CD4-positive, alpha-beta T cell (primary cell): ENCODE data around the gene LRP8. TPM values are rescaled to one million over a fixed set of nuclear protein-coding genes. Genes with fewer than 3 reads are reported as not detected.

Experiments
- ATAC-seq: fragments of 200-7000 bp; cut with Tn5 transposase; one replicate; pipeline ENCODE4 v1.10.0; 2022; ENCODE audit warnings: mild to moderate bottlenecking; ENCODE audit not compliant: poor library complexity
- CTCF ChIA-PET: fragments of 350-600 bp; sonication (Branson Sonifier 250); formaldehyde crosslinking; loops from one replicate; lab custom pipeline; 2021; ENCODE audit warnings: antibody characterized with exemption, inconsistent platforms; lab: Charles Lee
- POLR2A ChIA-PET: fragments of 350-600 bp; sonication (Branson Sonifier 250); formaldehyde crosslinking; loops from one replicate; lab custom pipeline; 2021; ENCODE audit warnings: antibody characterized with exemption, inconsistent platforms; lab: Charles Lee
- DNase-seq, 14 experiments: peaks; one replicate each; pipeline ENCODE4 v3.0.0-alpha.2; 2013 to 2020; ENCODE audit warnings: mixed read lengths in 2 of 14
- H3K27ac ChIP-seq, 2 donors: one replicate each; pipeline versions ENCODE4 v1.5.1 to v1.7.0; 2013; ENCODE audit warnings: low read length in 2 of 2, low read depth in 1 of 2, mild to moderate bottlenecking in 1 of 2
- H3K27me3 ChIP-seq, 2 experiments: 1 replicate in 1 of 2; 2 replicates in 1 of 2; pipeline versions ENCODE4 v1.6.1 to v1.7.0; 2013; ENCODE audit warnings: low read length in 2 of 2, control low read depth in 1 of 2, mild to moderate bottlenecking in 1 of 2, moderate library complexity in 1 of 2; ENCODE audit not compliant: insufficient read depth in 2 of 2, control insufficient read depth in 1 of 2
- H3K36me3 ChIP-seq: one replicate; pipeline ENCODE4 v1.6.1; 2013; ENCODE audit warnings: low read length, control low read depth; ENCODE audit not compliant: insufficient read depth
- H3K4me1 ChIP-seq: one replicate; pipeline ENCODE4 v1.6.1; 2013; ENCODE audit warnings: low read length, control low read depth; ENCODE audit not compliant: insufficient read depth
- H3K4me3 ChIP-seq: one replicate; pipeline ENCODE4 v1.5.1; 2013; ENCODE audit warnings: mild to moderate bottlenecking, low read length, moderate library complexity
- H3K9me3 ChIP-seq, 2 experiments: 1 replicate in 1 of 2; 2 replicates in 1 of 2; pipeline versions ENCODE4 v1.6.1 to v1.7.0; 2013; ENCODE audit warnings: low read length in 2 of 2, mild to moderate bottlenecking in 2 of 2, control low read depth in 1 of 2, moderate library complexity in 1 of 2; ENCODE audit not compliant: control insufficient read depth in 1 of 2, insufficient read depth in 1 of 2
- H3K27ac Mint-ChIP-seq: one replicate; pipeline ENCODE4 v1.8.0; 2020; ENCODE audit warnings: mixed read lengths
- H3K27me3 Mint-ChIP-seq: one replicate; pipeline ENCODE4 v1.8.0; 2021; ENCODE audit warnings: mixed read lengths
- H3K36me3 Mint-ChIP-seq: one replicate; pipeline ENCODE4 v1.8.0; 2021; ENCODE audit warnings: low read depth, mixed read lengths
- H3K4me1 Mint-ChIP-seq: one replicate; pipeline ENCODE4 v1.8.0; 2021; ENCODE audit warnings: low read depth, mixed read lengths
- H3K4me3 Mint-ChIP-seq: one replicate; pipeline ENCODE4 v1.8.0; 2020; ENCODE audit warnings: mild to moderate bottlenecking, mixed read lengths
- H3K9me3 Mint-ChIP-seq: one replicate; pipeline ENCODE4 v1.8.0; 2020; ENCODE audit warnings: mixed read lengths
- CTCF ChIP-seq: fragments of 200-600 bp; IDR thresholded peaks from one replicate; pipeline ENCODE4 v1.8.0; 2022; ENCODE audit warnings: antibody characterized with exemption, mild to moderate bottlenecking
- intact Hi-C, 2 experiments: fragments of 100-400 bp; cut with DNase I in 1 of 2; cut with micrococcal nuclease in 1 of 2; formaldehyde crosslinking; loops; one replicate each; pipeline versions ENCODE4 v1.15.1 to v1.9.0; 2023 to 2025; cut with DNase I, micrococcal nuclease
- total RNA-seq, 174 experiments: library from RNA in 2 of 174; stranded (reverse) in 2 of 174; gene quantifications; one replicate each; pipeline ENCODE4 v1.2.3 and lab custom pipeline; 2021 to 2026

The LRP8 gene
- total RNA-seq, 2 experiments from 2014 or later = 8.1 to 11.5 TPM

- Histone ChIP-seq H3K27ac (peak overlapping the region; percentile 29 to 66), H3K9me3 (no peaks in the 10 kb centered on the region), H3K27me3 (no peaks in the 10 kb centered on the region), H3K4me3 (peak overlapping the region; percentile 54), H3K4me1 (peaks cover 24% of the 10 kb centered on the region), H3K36me3 (no peaks in the 10 kb centered on the region)
- Mint-ChIP-seq H3K4me3 (peak overlapping the region; percentile 90), H3K27ac (peak overlapping the region; percentile 84), H3K9me3 (no peaks in the 10 kb centered on the region), H3K36me3 (no peaks in the 10 kb centered on the region), H3K27me3 (no peaks in the 10 kb centered on the region), H3K4me1 (peaks cover 48% of the 10 kb centered on the region)
- ChIA-PET POLR2A (interaction anchor here (0.7 to 2.1 kb wide), 5 partner anchors 10 to 130 kb away, joined by 3 to 14 read pairs (median 4); no protein-coding TSS in a partner anchor), CTCF (interaction anchor here (0.9 kb wide), 1 partner anchor 25 kb away, joined by 3 read pairs; no protein-coding TSS in a partner anchor)
- peak in 1 of 14 experiments; percentile 32 for DNase-seq
- no peak for TF ChIP-seq CTCF
- intact Hi-C loops = loop anchor here (1.0 to 2.0 kb wide), 2 partner anchors 36 to 42 kb away; no protein-coding TSS in a partner anchor
- no peak for ATAC-seq
These were observed 40.6 kb upstream of the LRP8 start for GRCh38 chr1:53368314-53369033.

DNA sequence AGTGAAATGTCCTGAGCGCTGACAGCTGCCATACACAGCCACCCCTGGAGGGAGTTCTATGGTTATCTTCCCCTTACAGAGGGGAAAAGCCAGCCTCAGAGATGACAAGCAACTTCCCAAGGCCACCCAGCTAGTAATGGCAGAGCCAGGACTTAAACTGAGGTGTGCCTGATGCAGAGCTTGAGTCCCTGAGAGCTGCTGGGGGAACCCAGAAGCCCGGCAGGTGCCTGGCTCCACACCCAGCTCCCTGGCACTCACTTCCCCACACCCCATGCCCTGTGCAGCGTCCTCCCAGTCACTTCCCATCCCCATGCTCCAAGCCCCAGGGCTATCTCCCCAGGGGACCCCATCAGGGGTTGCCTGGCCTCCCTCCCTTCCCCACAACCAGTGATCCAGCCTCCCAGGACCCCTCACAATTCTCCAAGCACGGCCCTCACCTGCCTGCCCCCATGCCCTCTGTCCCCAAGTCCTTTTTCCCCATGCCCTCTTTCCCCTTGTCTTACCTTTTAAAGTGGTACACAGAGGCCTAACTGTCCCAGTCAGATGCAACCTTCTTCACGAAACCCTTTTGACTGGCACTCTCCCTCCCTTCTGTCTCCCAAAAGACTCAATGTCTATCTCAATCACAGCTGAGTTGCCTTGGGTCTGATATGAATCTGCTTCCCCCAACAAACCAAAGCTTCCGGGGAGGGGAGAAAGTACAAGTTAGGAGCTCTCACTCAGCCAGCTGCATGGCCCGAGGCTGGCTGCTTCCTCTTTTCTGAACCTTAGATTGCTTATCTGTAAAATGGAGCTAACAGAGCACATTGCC lies 39.8 kb upstream of the LRP8 start:
- H3K9me3 Mint-ChIP-seq = no peaks in the 10 kb centered on the region
- H3K27me3 Mint-ChIP-seq = no peaks in the 10 kb centered on the region
- H3K27ac ChIP-seq = peak overlapping the region; percentile 29 to 66
- TF ChIP-seq CTCF = no peak
- DNase-seq = peak in 12 of 14 experiments; percentile 4 to 64 (median 34)
- H3K27me3 ChIP-seq = no peaks in the 10 kb centered on the region
- H3K4me1 Mint-ChIP-seq = peaks cover 48% of the 10 kb centered on the region
- H3K4me1 ChIP-seq = peaks cover 24% of the 10 kb centered on the region
- no peaks in the 10 kb centered on the region for H3K36me3 Mint-ChIP-seq
- ChIA-PET CTCF (interaction anchor here (0.9 kb wide), 1 partner anchor 26 kb away, joined by 3 read pairs; no protein-coding TSS in a partner anchor), POLR2A (interaction anchor here (0.7 to 2.1 kb wide), 5 partner anchors 9 to 129 kb away, joined by 3 to 14 read pairs (median 4); no protein-coding TSS in a partner anchor)
- peak; percentile 80 for ATAC-seq
- peak overlapping the region; percentile 90 for H3K4me3 Mint-ChIP-seq
- peak overlapping the region; percentile 84 for H3K27ac Mint-ChIP-seq
- intact Hi-C loops = loop anchor here (1.0 to 2.0 kb wide), 2 partner anchors 35 to 41 kb away; no protein-coding TSS in a partner anchor
- no peaks in the 10 kb centered on the region for H3K9me3 ChIP-seq
- peak overlapping the region; percentile 54 for H3K4me3 ChIP-seq
- no peaks in the 10 kb centered on the region for H3K36me3 ChIP-seq

DNA sequence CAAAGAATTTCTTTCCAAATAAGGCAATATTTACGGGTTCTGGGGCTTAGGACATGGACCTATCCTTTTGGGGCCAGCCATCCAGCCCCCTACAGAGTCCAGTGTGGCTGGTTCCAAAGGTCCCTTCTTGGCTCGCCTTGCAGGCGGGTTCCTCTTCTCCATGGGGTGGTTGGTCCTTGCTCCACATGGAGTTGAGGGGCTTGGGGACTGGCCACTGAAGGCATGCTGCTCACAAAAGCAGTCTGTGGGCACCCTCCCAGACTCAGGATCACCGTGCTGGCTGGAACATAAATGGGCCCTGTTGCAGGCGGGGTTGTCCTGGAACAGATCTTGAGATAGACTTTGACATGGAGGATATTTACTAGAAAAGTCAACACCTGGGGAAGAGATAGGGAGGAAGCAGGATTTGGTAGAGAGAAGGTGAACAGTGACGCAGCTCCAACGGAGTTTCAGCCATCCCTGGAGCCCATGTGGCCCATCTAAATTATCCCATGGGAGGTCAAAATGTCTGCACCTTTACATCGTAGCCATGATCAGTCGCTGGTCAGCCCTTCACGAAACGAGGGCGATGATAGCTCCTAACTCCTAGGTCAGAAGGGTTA lies 39.1 kb upstream of the LRP8 start:
- Mint-ChIP-seq H3K27ac (peak overlapping the region; percentile 84), H3K27me3 (no peaks in the 10 kb centered on the region), H3K36me3 (no peaks in the 10 kb centered on the region), H3K4me1 (peaks cover 48% of the 10 kb centered on the region), H3K4me3 (peak overlapping the region; percentile 90), H3K9me3 (no peaks in the 10 kb centered on the region)
- ATAC-seq (no peak), DNase-seq (peak in 1 of 14 experiments; percentile 20)
- POLR2A ChIA-PET = interaction anchor here (1.2 to 2.1 kb wide), 2 partner anchors 40 to 47 kb away, joined by 5 to 14 read pairs; no protein-coding TSS in a partner anchor
- peaks cover 24% of the 10 kb centered on the region for H3K4me1 ChIP-seq
- H3K4me3 ChIP-seq = peak overlapping the region; percentile 54
- H3K9me3 ChIP-seq = no peaks in the 10 kb centered on the region
- intact Hi-C loops = no loop called here
- H3K27me3 ChIP-seq = no peaks in the 10 kb centered on the region
- no peak overlapping the region for H3K27ac ChIP-seq
- TF ChIP-seq CTCF = no peak
- CTCF ChIA-PET = no interaction called here
- H3K36me3 ChIP-seq = no peaks in the 10 kb centered on the region
